OCI-LY7 (cell line): Measurements from ENCODE around the gene RTEL1. TPM values are rescaled to one million over a fixed set of nuclear protein-coding genes. Genes with fewer than 3 reads are reported as not detected.
A peak's percentile ranks its signal among the peaks of the same experiment; 100 is the strongest.

Source experiments
- BruUV-seq: library from RNA; stranded (reverse); fragments of 400-500 nt; replicated peaks from 2 replicates; lab custom pipeline; 2021; lab: Mats Ljungman, UMichigan
- CTCF ChIA-PET: fragments of 300-600 bp; sonication (Branson Sonifier 250); formaldehyde crosslinking; loops from one replicate; lab custom pipeline; 2022; ENCODE audit warnings: antibody characterized with exemption; ENCODE audit not compliant: unreplicated experiment; lab: Charles Lee
- POLR2A ChIA-PET: fragments of 300-600 bp; sonication (Branson Sonifier 250); formaldehyde crosslinking; loops from one replicate; lab custom pipeline; 2022; ENCODE audit warnings: antibody characterized with exemption; lab: Charles Lee
- DNase-seq: peaks from one replicate; pipeline ENCODE4 v3.0.0-alpha.2; 2015; ENCODE audit warnings: low spot score
- H2AFZ ChIP-seq: fragments of 200-600 bp; sonication (generic), shearing (Covaris generic); 2 replicates; pipeline ENCODE4 v1.6.1; 2014; ENCODE audit warnings: mild to moderate bottlenecking, antibody characterized with exemption, low read length, moderate library complexity
- H3K27ac ChIP-seq: fragments of 200-600 bp; sonication (generic); 2 replicates; pipeline ENCODE4 v1.5.1; 2014; ENCODE audit warnings: mixed run types, low read depth, mild to moderate bottlenecking, moderate library complexity, low read length, inconsistent platforms; ENCODE audit not compliant: poor library complexity, severe bottlenecking
- H3K36me3 ChIP-seq: fragments of 200-600 bp; sonication (generic); 2 replicates; pipeline ENCODE4 v1.6.1; 2014; ENCODE audit warnings: mild to moderate bottlenecking, antibody characterized with exemption, low read length, moderate library complexity, mixed read lengths; ENCODE audit not compliant: insufficient read depth
- H3K4me1 ChIP-seq: fragments of 200-600 bp; sonication (generic); 2 replicates; pipeline ENCODE4 v1.5.1; 2014; ENCODE audit warnings: mild to moderate bottlenecking, low read length; ENCODE audit not compliant: insufficient read depth, poor library complexity, severe bottlenecking
- H3K4me2 ChIP-seq: fragments of 200-600 bp; sonication (generic); 2 replicates; pipeline ENCODE4 v1.6.1; 2014; ENCODE audit warnings: mild to moderate bottlenecking, low read length
- H3K4me3 ChIP-seq: fragments of 200-600 bp; sonication (generic); 2 replicates; pipeline ENCODE4 v1.5.1; 2014; ENCODE audit warnings: mild to moderate bottlenecking, low read depth, low read length; ENCODE audit not compliant: poor library complexity, severe bottlenecking
- H3K79me2 ChIP-seq: fragments of 200-600 bp; sonication (generic); 2 replicates; pipeline ENCODE4 v1.6.1; 2016; ENCODE audit warnings: low read depth, mild to moderate bottlenecking, low read length, moderate library complexity, mixed read lengths; ENCODE audit not compliant: insufficient read depth
- H3K9me2 ChIP-seq: fragments of 200-600 bp; sonication (generic); 2 replicates; pipeline ENCODE4 v1.6.1; 2016; ENCODE audit warnings: mild to moderate bottlenecking, low read length, mixed read lengths; ENCODE audit not compliant: insufficient read depth
- H3K9me3 ChIP-seq: fragments of 200-600 bp; sonication (generic); 2 replicates; pipeline ENCODE4 v1.6.1; 2014; ENCODE audit warnings: mild to moderate bottlenecking, mixed run types, low read length, mixed read lengths
- H4K20me1 ChIP-seq: fragments of 200-600 bp; sonication (generic); 2 replicates; pipeline ENCODE4 v1.6.1; 2014; ENCODE audit warnings: mild to moderate bottlenecking, antibody characterized with exemption, low read length, moderate library complexity, mixed read lengths; ENCODE audit not compliant: insufficient read depth
- EZH2phosphoT487 ChIP-seq: fragments of 200-600 bp; sonication (generic); IDR thresholded peaks from 2 replicates; pipeline ENCODE4 v1.6.1; 2018; ENCODE audit warnings: low read depth, borderline replicate concordance, mild to moderate bottlenecking, mixed run types, antibody characterized with exemption, low read length, moderate library complexity, mixed read lengths
- intact Hi-C: fragments of 100-400 bp; cut with micrococcal nuclease; formaldehyde crosslinking; loops from one replicate; pipeline ENCODE4 v1.10.0; 2022; ENCODE audit not compliant: unreplicated experiment
- total RNA-seq, 2 experiments: library from RNA; depleted of rRNA in 1 of 2; stranded (reverse); fragments of >200 nt in 1 of 2; shearing (Covaris generic) in 1 of 2; gene quantifications; 2 replicates each; pipeline ENCODE4 v1.2.3, GENCODE V29; 2014 to 2022
- TF ChIP-seq, protein P1 (sequence below): fragments of 200-600 bp; sonication (generic); conservative IDR thresholded peaks from 2 replicates; pipeline ENCODE4 v1.5.1; 2014; ENCODE audit warnings: mild to moderate bottlenecking, antibody characterized with exemption, low read length, moderate library complexity, mixed read lengths

The RTEL1 gene
- total RNA-seq, 2 experiments from 2014 or later = 22.5 to 47.2 TPM

GRCh38 chr20:63707558-63708300 is 49.6 kb downstream of the RTEL1 start, which contains the start of the genes ARFRP1 and ZGPAT:
Gene ARFRP1 (minus strand): TSS chr20:63707976. CDS start chr20:63707091, 885 bp downstream.
Gene ZGPAT (plus strand): TSS chr20:63708039. CDS start chr20:63708581, 542 bp downstream.
- intact Hi-C loops = loop anchor here (1.0 to 5.0 kb wide), 5 partner anchors 21 to 157 kb away; partner anchors contain the start of gene LIME1
- peak within 1 kb of the TSS; percentile 97 for H3K4me3 ChIP-seq
- peak within 1 kb of the TSS; percentile 79 for H3K4me2 ChIP-seq
- ChIA-PET POLR2A (interaction anchor here (0.6 to 2.2 kb wide), 3 partner anchors 29 to 67 kb away, joined by 3 to 13 read pairs (median 5); partner anchors contain the start of gene LIME1), CTCF (interaction anchor here (0.5 to 1.2 kb wide), 3 partner anchors 19 to 81 kb away, joined by 3 read pairs; no protein-coding TSS in a partner anchor)
- peaks cover 31% of the 10 kb centered on the region for H3K4me1 ChIP-seq
- H3K27ac ChIP-seq = peak within 1 kb of the TSS; percentile 71
- H3K9me3 ChIP-seq = peaks cover 10% of the 10 kb centered on the region
- no peak for TF ChIP-seq EZH2phosphoT487
- TF ChIP-seq, protein P1, sequence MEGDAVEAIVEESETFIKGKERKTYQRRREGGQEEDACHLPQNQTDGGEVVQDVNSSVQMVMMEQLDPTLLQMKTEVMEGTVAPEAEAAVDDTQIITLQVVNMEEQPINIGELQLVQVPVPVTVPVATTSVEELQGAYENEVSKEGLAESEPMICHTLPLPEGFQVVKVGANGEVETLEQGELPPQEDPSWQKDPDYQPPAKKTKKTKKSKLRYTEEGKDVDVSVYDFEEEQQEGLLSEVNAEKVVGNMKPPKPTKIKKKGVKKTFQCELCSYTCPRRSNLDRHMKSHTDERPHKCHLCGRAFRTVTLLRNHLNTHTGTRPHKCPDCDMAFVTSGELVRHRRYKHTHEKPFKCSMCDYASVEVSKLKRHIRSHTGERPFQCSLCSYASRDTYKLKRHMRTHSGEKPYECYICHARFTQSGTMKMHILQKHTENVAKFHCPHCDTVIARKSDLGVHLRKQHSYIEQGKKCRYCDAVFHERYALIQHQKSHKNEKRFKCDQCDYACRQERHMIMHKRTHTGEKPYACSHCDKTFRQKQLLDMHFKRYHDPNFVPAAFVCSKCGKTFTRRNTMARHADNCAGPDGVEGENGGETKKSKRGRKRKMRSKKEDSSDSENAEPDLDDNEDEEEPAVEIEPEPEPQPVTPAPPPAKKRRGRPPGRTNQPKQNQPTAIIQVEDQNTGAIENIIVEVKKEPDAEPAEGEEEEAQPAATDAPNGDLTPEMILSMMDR = no peak
- peaks cover 8% of the 10 kb centered on the region; the same call in 1 of the 2 replicates for H4K20me1 ChIP-seq
- DNase-seq = peak; percentile 90
- H2AFZ ChIP-seq = peak within 1 kb of the TSS; percentile 39; the same call in 1 of the 2 replicates
- BruUV-seq = no TSS peak
- H3K9me2 ChIP-seq = no peaks in the 10 kb centered on the region
- peaks cover 69% of the 10 kb centered on the region for H3K79me2 ChIP-seq
- peaks cover 78% of the 10 kb centered on the region for H3K36me3 ChIP-seq

DNA sequence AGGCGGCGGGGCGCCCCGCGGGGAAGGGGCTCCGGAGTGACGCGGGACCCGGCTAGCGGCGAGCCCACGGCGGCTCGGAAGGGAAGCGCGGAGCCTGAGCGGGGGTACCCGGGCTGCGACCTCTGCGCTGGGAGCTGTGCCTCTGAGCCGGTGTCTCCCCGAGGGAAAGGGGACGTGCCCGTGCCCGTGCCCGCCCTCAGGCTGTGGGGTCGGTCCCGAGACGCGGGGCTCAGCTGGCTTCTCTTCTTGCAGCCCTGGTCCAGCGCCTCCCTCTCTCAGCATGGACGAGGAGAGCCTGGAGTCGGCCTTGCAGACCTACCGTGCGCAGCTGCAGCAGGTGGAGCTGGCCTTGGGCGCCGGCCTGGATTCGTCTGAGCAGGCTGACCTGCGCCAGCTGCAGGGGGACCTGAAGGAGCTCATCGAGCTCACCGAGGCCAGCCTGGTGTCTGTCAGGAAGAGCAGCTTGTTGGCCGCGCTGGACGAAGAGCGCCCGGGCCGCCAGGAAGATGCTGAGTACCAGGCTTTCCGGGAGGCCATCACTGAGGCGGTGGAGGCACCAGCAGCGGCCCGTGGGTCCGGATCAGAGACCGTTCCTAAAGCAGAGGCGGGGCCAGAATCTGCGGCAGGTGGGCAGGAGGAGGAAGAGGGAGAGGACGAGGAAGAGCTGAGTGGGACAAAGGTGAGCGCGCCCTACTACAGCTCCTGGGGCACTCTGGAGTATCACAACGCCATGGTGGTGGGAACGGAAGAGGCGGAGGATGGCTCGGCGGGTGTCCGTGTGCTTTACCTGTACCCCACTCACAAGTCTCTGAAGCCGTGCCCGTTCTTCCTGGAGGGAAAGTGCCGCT is 50.4 kb downstream of the RTEL1 start:
- ChIA-PET CTCF (interaction anchor here (1.1 to 1.2 kb wide), 2 partner anchors 32 to 80 kb away, joined by 3 read pairs; no protein-coding TSS in a partner anchor), POLR2A (interaction anchor here (0.8 to 2.2 kb wide), 3 partner anchors 15 to 30 kb away, joined by 3 to 13 read pairs (median 5); partner anchors contain the start of gene LIME1)
- no peak for TF ChIP-seq EZH2phosphoT487
- TF ChIP-seq, protein P1 = no peak
- intact Hi-C loops = loop anchor here (5.0 kb wide), 1 partner anchor 79 kb away; no protein-coding TSS in a partner anchor
- BruUV-seq = TSS peak; percentile 68
- peaks cover 80% of the 10 kb centered on the region for H3K36me3 ChIP-seq
- H3K79me2 ChIP-seq = peaks cover 76% of the 10 kb centered on the region
- peaks cover 31% of the 10 kb centered on the region for H3K4me1 ChIP-seq
- no peaks in the 10 kb centered on the region for H3K9me2 ChIP-seq
- H3K4me3 ChIP-seq = peak overlapping the region; percentile 97
- no peak for DNase-seq
- H2AFZ ChIP-seq = no peak overlapping the region
- H3K27ac ChIP-seq = peak overlapping the region; percentile 23
- peak overlapping the region; percentile 76 for H3K4me2 ChIP-seq
- peaks cover 8% of the 10 kb centered on the region; the same call in 1 of the 2 replicates for H4K20me1 ChIP-seq
- H3K9me3 ChIP-seq = peaks cover 10% of the 10 kb centered on the region
